Kidney epithelial cell (primary cell): Measurements from ENCODE around the gene LAMC3. TPM values are rescaled to one million over a fixed set of nuclear protein-coding genes. Genes with fewer than 3 reads are reported as not detected.

Experiments used
- DNase-seq: peaks from one replicate; pipeline ENCODE4 v3.0.0-alpha.2; 2010; ENCODE audit warnings: low read depth
- H3K27me3 ChIP-seq: 2 replicates; pipeline ENCODE4 v1.6.0; 2011; ENCODE audit warnings: low read length; ENCODE audit not compliant: control insufficient read depth, insufficient read depth
- H3K36me3 ChIP-seq: 2 replicates; pipeline ENCODE4 v1.5.1; 2011; ENCODE audit warnings: low read length; ENCODE audit not compliant: control insufficient read depth, insufficient read depth
- H3K4me3 ChIP-seq: 2 replicates; pipeline ENCODE4 v1.5.1; 2011; ENCODE audit warnings: low read depth, mild to moderate bottlenecking, control low read depth, low read length
- CTCF ChIP-seq: IDR thresholded peaks from 2 replicates; pipeline ENCODE4 v1.5.1; 2011; ENCODE audit warnings: mild to moderate bottlenecking, moderate library complexity, low read length, control low read depth, inconsistent platforms; ENCODE audit not compliant: insufficient read depth, poor library complexity, severe bottlenecking
- total RNA-seq: library from RNA; depleted of rRNA; stranded (reverse); fragments of >200 nt; gene quantifications from 2 replicates; pipeline ENCODE4 v1.2.3, GENCODE V29; 2015

LAMC3 gene
- total RNA-seq: 7.5 and 9.7 TPM in 2 replicates

GRCh38 chr9:131008909-131009618 is at the start of gene LAMC3:
LAMC3 (plus strand) TSS chr9:131009174; CDS start chr9:131009215, 41 bp downstream.
- H3K36me3 ChIP-seq: no peaks in the 10 kb centered on the region
- no peak within 1 kb of the TSS for H3K4me3 ChIP-seq
- no peak for DNase-seq
- H3K27me3 ChIP-seq: peaks cover 21% of the 10 kb centered on the region
- TF ChIP-seq CTCF: peak; percentile 43

- TF ChIP-seq CTCF: no peak
- Histone ChIP-seq H3K4me3 (no peak overlapping the region), H3K27me3 (peaks cover 2% of the 10 kb centered on the region), H3K36me3 (no peaks in the 10 kb centered on the region)
- DNase-seq: no peak
Observed at GRCh38 chr9:130959809-130960334, 49.1 kb upstream of the LAMC3 start.

DNA sequence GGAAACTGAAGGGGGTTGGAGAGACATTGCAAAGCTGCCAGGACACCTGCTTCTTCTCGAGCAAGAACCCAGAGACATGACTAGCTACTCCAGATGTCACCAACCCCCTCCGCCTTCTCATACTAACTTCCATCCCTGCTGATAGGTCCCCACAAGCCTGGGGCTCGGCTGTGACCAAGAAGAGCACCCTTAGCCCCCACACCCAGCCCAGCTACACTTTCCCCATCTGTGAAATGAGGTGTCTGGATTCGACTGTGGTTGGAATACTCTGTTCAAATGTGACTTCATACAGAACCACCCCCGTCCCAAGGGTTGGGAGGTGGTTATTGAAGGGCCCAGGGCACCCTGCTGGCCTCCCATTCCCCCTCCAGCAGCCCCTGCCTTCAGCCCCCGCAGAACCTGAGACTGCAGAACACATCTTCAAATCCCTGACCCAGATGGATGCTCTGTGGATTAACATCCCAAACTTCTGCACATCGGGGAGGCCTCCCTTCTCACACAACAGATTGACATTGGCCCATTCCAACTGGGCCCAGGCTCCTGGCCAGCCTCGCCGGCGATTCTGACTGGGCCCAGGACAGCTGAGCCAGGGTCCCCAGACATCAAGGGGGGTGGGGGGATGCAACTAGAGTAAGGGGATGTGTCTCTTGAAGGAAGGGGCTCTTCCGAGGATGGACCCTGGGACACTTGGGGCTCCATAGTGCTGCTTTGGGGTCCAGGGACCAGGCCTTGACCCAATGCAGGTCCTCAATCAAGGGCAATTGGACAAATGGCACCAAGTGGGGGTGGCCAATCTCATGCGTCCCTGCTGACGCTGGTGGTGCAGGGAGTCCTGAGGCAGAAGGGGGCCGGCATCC is 48.2 kb upstream of the LAMC3 start:
- no peak overlapping the region for H3K4me3 ChIP-seq
- H3K27me3 ChIP-seq: peaks cover 2% of the 10 kb centered on the region
- no peaks in the 10 kb centered on the region for H3K36me3 ChIP-seq
- TF ChIP-seq CTCF: no peak
- DNase-seq: no peak

- DNase-seq: no peak
- no peak overlapping the region for H3K4me3 ChIP-seq
- no peak for TF ChIP-seq CTCF
- H3K27me3 ChIP-seq: no peaks in the 10 kb centered on the region
- no peaks in the 10 kb centered on the region for H3K36me3 ChIP-seq
Observed at GRCh38 chr9:130961511-130962300, 47.3 kb upstream of the LAMC3 start.

DNA sequence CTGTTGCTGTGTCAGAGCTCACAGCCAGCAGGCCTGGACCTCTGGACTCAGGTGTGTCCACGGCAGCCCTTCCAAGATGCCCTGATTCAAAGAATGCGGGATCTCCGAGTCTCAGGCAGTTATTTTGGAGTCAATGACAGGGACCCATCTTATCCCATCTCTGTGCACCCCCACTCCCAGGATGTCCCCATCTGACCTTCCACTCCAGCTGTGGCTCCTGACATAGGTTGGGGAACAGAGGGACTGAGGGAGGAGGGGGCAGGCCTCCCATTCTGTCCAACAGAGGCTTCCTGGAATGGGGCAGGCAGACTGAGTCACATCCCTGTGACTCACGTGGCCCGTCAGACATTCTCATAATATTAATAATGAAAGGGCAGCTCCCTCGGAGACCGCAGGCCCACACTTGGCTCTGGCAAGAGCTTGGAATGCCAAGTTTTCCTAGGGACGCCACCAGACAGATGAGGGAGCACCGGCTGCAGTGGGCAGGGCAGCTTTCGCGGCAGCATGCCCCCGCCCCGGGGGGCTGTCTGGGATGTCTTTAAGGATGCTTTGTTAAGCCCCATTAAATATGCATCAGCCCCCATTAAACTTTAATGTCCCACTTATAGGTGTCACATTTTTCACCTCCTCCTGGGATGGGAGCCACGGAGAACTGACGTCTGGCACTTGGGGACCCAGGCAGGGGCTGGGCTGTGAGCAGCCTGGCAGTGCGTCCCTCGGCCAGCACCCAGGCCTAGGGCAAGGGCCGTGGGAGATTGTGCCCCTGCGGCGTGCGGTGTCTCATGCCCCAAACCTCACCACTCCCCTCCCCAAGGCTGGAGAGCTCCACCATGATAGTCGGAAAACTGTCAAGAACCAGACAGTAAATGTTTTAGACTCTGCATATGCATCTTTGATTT is 46.3 kb upstream of the LAMC3 start:
- Histone ChIP-seq H3K4me3 (no peak overlapping the region), H3K27me3 (no peaks in the 10 kb centered on the region), H3K36me3 (no peaks in the 10 kb centered on the region)
- no peak for TF ChIP-seq CTCF
- DNase-seq: peak; percentile 88
